ENCODE measurements around the gene TEAD1.

TEAD1 gene

DNA sequence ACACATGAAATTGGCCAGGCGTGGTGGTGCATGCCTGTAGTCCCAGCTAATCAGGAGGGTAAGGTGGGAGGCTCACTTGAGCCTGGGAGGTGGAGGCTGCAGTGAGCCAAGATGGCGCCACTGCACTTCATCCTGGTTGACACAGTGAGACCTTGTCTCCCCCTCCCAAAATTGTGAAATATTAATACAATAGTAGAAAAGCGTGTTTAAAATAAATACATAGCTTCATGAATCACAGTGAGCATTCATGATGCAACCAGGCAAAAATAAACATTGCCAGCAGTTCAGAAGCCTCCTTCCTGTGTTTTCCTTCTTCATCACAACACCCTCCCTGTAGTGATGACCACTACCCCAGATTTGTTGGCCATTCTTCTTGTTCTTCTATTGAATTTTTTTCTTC lies 4.3 kb upstream of the TEAD1 start:
- no peak overlapping the region for H3K27ac ChIP-seq
- no peak for TF ChIP-seq CTCF (conservative IDR thresholded peaks at IDR 0.05; ENCODE audit: low read depth)
- DNase-seq (ENCODE audit: low spot score) = no peak
- ChIA-PET POLR2A (ENCODE audit: low non-redundant PET) (no interaction called here), CTCF (interaction anchor here (0.6 to 0.7 kb wide), 2 partner anchors 28 to 1349 kb away, joined by 3 to 4 read pairs; no protein-coding TSS in a partner anchor)

- H3K27ac ChIP-seq = no peak overlapping the region
- TF ChIP-seq CTCF (conservative IDR thresholded peaks at IDR 0.05; ENCODE audit: low read depth) = no peak
- no peak for DNase-seq (ENCODE audit: low spot score)
- POLR2A ChIA-PET (ENCODE audit: low non-redundant PET) = no interaction called here
- CTCF ChIA-PET = interaction anchor here (0.7 kb wide), 1 partner anchor 252 kb away, joined by 4 read pairs; no protein-coding TSS in a partner anchor
Measured at GRCh38 chr11:12671370-12671769, 2.9 kb upstream of the TEAD1 start.

GRCh38 chr11:12673601-12673923 lies 659 bp upstream of the TEAD1 start:
- TF ChIP-seq CTCF (conservative IDR thresholded peaks at IDR 0.05; ENCODE audit: low read depth) = no peak
- peak overlapping the region; percentile 95 for H3K27ac ChIP-seq
- POLR2A ChIA-PET (ENCODE audit: low non-redundant PET) = no interaction called here
- CTCF ChIA-PET = interaction anchor here (0.7 kb wide), 2 partner anchors 70 to 187 kb away, joined by 3 to 5 read pairs; no protein-coding TSS in a partner anchor
- DNase-seq (ENCODE audit: low spot score) = no peak

- TF ChIP-seq CTCF (conservative IDR thresholded peaks at IDR 0.05; ENCODE audit: low read depth) = no peak
- CTCF ChIA-PET = interaction anchor here (0.7 kb wide), 1 partner anchor 186 kb away, joined by 5 read pairs; no protein-coding TSS in a partner anchor
- POLR2A ChIA-PET (ENCODE audit: low non-redundant PET) = interaction anchor here (0.5 to 0.6 kb wide), 2 partner anchors 136 to 416 kb away, joined by 3 read pairs; no protein-coding TSS in a partner anchor
- H3K27ac ChIP-seq = peak overlapping the region; percentile 95
- no peak for DNase-seq (ENCODE audit: low spot score)
Measured at GRCh38 chr11:12674571-12674935, 332 bp downstream of the TEAD1 start.

GRCh38 chr11:12674936-12675696 lies 895 bp downstream of the TEAD1 start:
- DNase-seq (ENCODE audit: low spot score) = no peak
- TF ChIP-seq CTCF (conservative IDR thresholded peaks at IDR 0.05; ENCODE audit: low read depth) = no peak

GRCh38 chr11:12675951-12676711 lies 1.9 kb downstream of the TEAD1 start:
- TF ChIP-seq CTCF (conservative IDR thresholded peaks at IDR 0.05; ENCODE audit: low read depth) = no peak
- CTCF ChIA-PET = interaction anchor here (0.5 kb wide), 1 partner anchor 40 kb away, joined by 5 read pairs; no protein-coding TSS in a partner anchor
- peak; percentile 40 for DNase-seq (ENCODE audit: low spot score)
- POLR2A ChIA-PET (ENCODE audit: low non-redundant PET) = no interaction called here
- H3K27ac ChIP-seq = peak overlapping the region; percentile 85

More at GRCh38 chr11:12674936-12675696, 895 bp downstream of the TEAD1 start:
- H3K27ac ChIP-seq = peak overlapping the region; percentile 95
- CTCF ChIA-PET = no interaction called here
- POLR2A ChIA-PET (ENCODE audit: low non-redundant PET) = no interaction called here

Measured in RWPE1 (cell line).